ENCODE data around the gene CD93.

DNA sequence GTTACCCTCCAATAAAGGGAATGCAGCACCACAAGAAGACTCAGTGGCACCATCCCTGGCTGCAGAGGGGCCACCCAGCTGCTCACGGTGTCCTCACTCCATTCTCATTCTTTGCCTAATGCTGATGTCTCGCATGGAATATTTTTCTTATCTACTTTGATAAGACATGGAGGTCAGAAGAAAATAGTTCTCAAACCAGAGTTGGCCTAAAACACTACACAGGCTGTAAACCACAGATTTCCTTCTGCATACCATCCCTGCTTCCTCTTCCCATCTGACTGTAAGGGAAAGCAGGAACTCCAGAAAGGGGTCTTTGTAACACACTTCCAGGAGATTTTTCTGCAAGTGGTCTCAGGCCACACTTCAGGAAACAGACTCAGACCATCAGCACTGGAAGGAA lies 43.1 kb upstream of the CD93 start:
- TF ChIP-seq, protein P1, sequence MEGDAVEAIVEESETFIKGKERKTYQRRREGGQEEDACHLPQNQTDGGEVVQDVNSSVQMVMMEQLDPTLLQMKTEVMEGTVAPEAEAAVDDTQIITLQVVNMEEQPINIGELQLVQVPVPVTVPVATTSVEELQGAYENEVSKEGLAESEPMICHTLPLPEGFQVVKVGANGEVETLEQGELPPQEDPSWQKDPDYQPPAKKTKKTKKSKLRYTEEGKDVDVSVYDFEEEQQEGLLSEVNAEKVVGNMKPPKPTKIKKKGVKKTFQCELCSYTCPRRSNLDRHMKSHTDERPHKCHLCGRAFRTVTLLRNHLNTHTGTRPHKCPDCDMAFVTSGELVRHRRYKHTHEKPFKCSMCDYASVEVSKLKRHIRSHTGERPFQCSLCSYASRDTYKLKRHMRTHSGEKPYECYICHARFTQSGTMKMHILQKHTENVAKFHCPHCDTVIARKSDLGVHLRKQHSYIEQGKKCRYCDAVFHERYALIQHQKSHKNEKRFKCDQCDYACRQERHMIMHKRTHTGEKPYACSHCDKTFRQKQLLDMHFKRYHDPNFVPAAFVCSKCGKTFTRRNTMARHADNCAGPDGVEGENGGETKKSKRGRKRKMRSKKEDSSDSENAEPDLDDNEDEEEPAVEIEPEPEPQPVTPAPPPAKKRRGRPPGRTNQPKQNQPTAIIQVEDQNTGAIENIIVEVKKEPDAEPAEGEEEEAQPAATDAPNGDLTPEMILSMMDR (IDR thresholded peaks at IDR 0.05), result no peak
- TF ChIP-seq POLR2A (IDR thresholded peaks at IDR 0.05), result no peak
